Naive thymus-derived CD8-positive, alpha-beta T cell (primary cell): ENCODE results near the gene REX1BD. TPM values are rescaled to one million over a fixed set of nuclear protein-coding genes. Genes with fewer than 3 reads are reported as not detected.

Experiments used
- ATAC-seq, 2 donors: fragments of 150-1000 bp; cut with Tn5 transposase in 1 of 2; sonication (Bioruptor Pico), chemical (Tn5 transposase) in 1 of 2; 1 replicate in 1 of 2; 2 replicates in 1 of 2; pipeline ENCODE4 v1.10.0; 2021; ENCODE audit warnings: mild to moderate bottlenecking in 2 of 2, moderate library complexity in 2 of 2
- POLR2A ChIA-PET: fragments of 350-600 bp; sonication (Branson Sonifier 250); formaldehyde crosslinking; loops from one replicate; lab custom pipeline; 2021; ENCODE audit warnings: antibody characterized with exemption; lab: Charles Lee
- DNase-seq, 10 donors: peaks; one replicate each; pipeline versions ENCODE4 v3.0.0 to v3.0.0-alpha.2; 2020 to 2022
- H3K27ac Mint-ChIP-seq, 10 donors: one replicate each; pipeline ENCODE4 v1.8.0; 2020 to 2022; ENCODE audit warnings: mild to moderate bottlenecking in 10 of 10, mixed read lengths in 10 of 10, moderate library complexity in 4 of 10, inconsistent platforms in 1 of 10
- H3K27me3 Mint-ChIP-seq, 5 donors: one replicate each; pipeline ENCODE4 v1.8.0; 2021 to 2022; ENCODE audit warnings: mixed read lengths in 5 of 5
- H3K36me3 Mint-ChIP-seq, 3 donors: one replicate each; pipeline ENCODE4 v1.8.0; 2020 to 2022; ENCODE audit warnings: mixed read lengths in 3 of 3, mild to moderate bottlenecking in 2 of 3, inconsistent platforms in 1 of 3
- H3K4me1 Mint-ChIP-seq, 4 donors: one replicate each; pipeline ENCODE4 v1.8.0; 2021 to 2022; ENCODE audit warnings: mixed read lengths in 4 of 4
- H3K4me3 Mint-ChIP-seq, 10 donors: one replicate each; pipeline ENCODE4 v1.8.0; 2020 to 2022; ENCODE audit warnings: mild to moderate bottlenecking in 10 of 10, mixed read lengths in 10 of 10, moderate library complexity in 6 of 10, inconsistent platforms in 1 of 10
- H3K9me3 Mint-ChIP-seq, 9 donors: one replicate each; pipeline ENCODE4 v1.8.0; 2020 to 2022; ENCODE audit warnings: mixed read lengths in 9 of 9, mild to moderate bottlenecking in 3 of 9, inconsistent platforms in 1 of 9, moderate library complexity in 1 of 9
- polyA plus RNA-seq, 3 donors: library from polyadenylated mRNA; unstranded; fragments of 300-500 nt; fragmentation: Illumina TruSeq; gene quantifications; one replicate each; pipeline ENCODE4 v1.2.3, GENCODE V29; 2021
- total RNA-seq, 8 experiments: library from RNA in 2 of 8; stranded (reverse) in 2 of 8; gene quantifications; one replicate each; pipeline ENCODE4 v1.2.3 and lab custom pipeline; 2021 to 2026

Gene REX1BD
- total and polyA plus RNA-seq, 5 experiments from 2014 or later, result 138 to 196 (median 165) TPM

GRCh38 chr19:18558202-18558555, 30.4 kb upstream of the REX1BD start:
- Mint-ChIP-seq H3K27me3 (no peaks in the 10 kb centered on the region), H3K9me3 (no peaks in the 10 kb centered on the region), H3K36me3 (peaks cover 0 to 11% (median 0%) of the 10 kb centered on the region in 3 donors), H3K27ac (peak overlapping the region; percentile 89 to 99 (median 95)), H3K4me3 (peak overlapping the region; percentile 80 to 94 (median 90)), H3K4me1 (peaks cover 11 to 30% (median 21%) of the 10 kb centered on the region in 4 donors)
- POLR2A ChIA-PET, result interaction anchor here (0.6 to 4.1 kb wide), 19 partner anchors 9 to 361 kb away, joined by 3 to 52 read pairs (median 6); partner anchors contain the start of genes COPE, DDX49, ELL and FKBP8
- no peak for DNase-seq
- ATAC-seq, result no peak

GRCh38 chr19:18558604-18559003, 30.0 kb upstream of the REX1BD start:
- no peaks in the 10 kb centered on the region for H3K9me3 Mint-ChIP-seq
- no peak for DNase-seq
- no peak for ATAC-seq
- peak overlapping the region; percentile 89 to 99 (median 95) for H3K27ac Mint-ChIP-seq
- peak overlapping the region; percentile 80 to 94 (median 90) for H3K4me3 Mint-ChIP-seq
- peaks cover 11 to 30% (median 21%) of the 10 kb centered on the region in 4 donors for H3K4me1 Mint-ChIP-seq
- H3K27me3 Mint-ChIP-seq, result no peaks in the 10 kb centered on the region
- POLR2A ChIA-PET, result interaction anchor here (0.6 to 4.1 kb wide), 17 partner anchors 8 to 361 kb away, joined by 3 to 52 read pairs (median 6); partner anchors contain the start of genes COPE, DDX49, ELL and FKBP8
- H3K36me3 Mint-ChIP-seq, result peaks cover 0 to 16% (median 0%) of the 10 kb centered on the region in 3 donors

- Mint-ChIP-seq H3K36me3 (peaks cover 0 to 24% (median under 1%) of the 10 kb centered on the region in 3 donors), H3K4me3 (peak overlapping the region; percentile 6 to 94 (median 72)), H3K27me3 (no peaks in the 10 kb centered on the region), H3K4me1 (peaks cover 11 to 30% (median 21%) of the 10 kb centered on the region in 4 donors), H3K27ac (peak overlapping the region in 9 of 10 donors; percentile 37 to 99 (median 95)), H3K9me3 (no peaks in the 10 kb centered on the region)
- ATAC-seq, result no peak
- DNase-seq, result no peak
- POLR2A ChIA-PET, result interaction anchor here (2.6 to 3.9 kb wide), 3 partner anchors 12 to 39 kb away, joined by 40 to 52 read pairs (median 44); partner anchors contain the start of genes ELL, REX1BD and UBA52
Measured at GRCh38 chr19:18559685-18560084, 28.9 kb upstream of the REX1BD start.

- H3K4me3 Mint-ChIP-seq, result no peak overlapping the region
- ATAC-seq (no peak), DNase-seq (no peak)
- H3K4me1 Mint-ChIP-seq, result peaks cover 11 to 30% (median 21%) of the 10 kb centered on the region in 4 donors
- no peaks in the 10 kb centered on the region for H3K9me3 Mint-ChIP-seq
- POLR2A ChIA-PET, result interaction anchor here (0.5 to 0.6 kb wide), 3 partner anchors 9 to 124 kb away, joined by 3 to 6 read pairs (median 3); partner anchors contain the start of genes ISYNA1 and UBA52
- peak overlapping the region in 1 of 10 donors; percentile 11 for H3K27ac Mint-ChIP-seq
- no peaks in the 10 kb centered on the region for H3K27me3 Mint-ChIP-seq
- peaks cover 0 to 43% (median 4%) of the 10 kb centered on the region in 3 donors for H3K36me3 Mint-ChIP-seq
Measured at GRCh38 chr19:18562086-18562485, 26.5 kb upstream of the REX1BD start.

- H3K4me1 Mint-ChIP-seq, result peaks cover 0 to 7% (median 5%) of the 10 kb centered on the region in 4 donors
- no peaks in the 10 kb centered on the region for H3K27me3 Mint-ChIP-seq
- no peak overlapping the region for H3K27ac Mint-ChIP-seq
- H3K36me3 Mint-ChIP-seq, result peaks cover 0 to 64% (median 6%) of the 10 kb centered on the region in 3 donors
- POLR2A ChIA-PET, result interaction anchor here (0.5 to 1.3 kb wide), 3 partner anchors 9 to 24 kb away, joined by 3 to 6 read pairs (median 4); partner anchors contain the start of gene KXD1
- no peak overlapping the region for H3K4me3 Mint-ChIP-seq
- no peaks in the 10 kb centered on the region for H3K9me3 Mint-ChIP-seq
- DNase-seq, result no peak
- ATAC-seq, result no peak
Measured at GRCh38 chr19:18566953-18567352, 21.6 kb upstream of the REX1BD start.

GRCh38 chr19:18568367-18568766, 20.2 kb upstream of the REX1BD start:
- no peak for ATAC-seq
- Mint-ChIP-seq H3K4me1 (peaks cover 10 to 21% (median 16%) of the 10 kb centered on the region in 4 donors), H3K27ac (no peak overlapping the region), H3K27me3 (no peaks in the 10 kb centered on the region), H3K9me3 (no peaks in the 10 kb centered on the region), H3K36me3 (peaks cover 0 to 63% (median 6%) of the 10 kb centered on the region in 3 donors), H3K4me3 (no peak overlapping the region)
- POLR2A ChIA-PET, result interaction anchor here (0.6 kb wide), 1 partner anchor 10 kb away, joined by 6 read pairs; no protein-coding TSS in a partner anchor
- no peak for DNase-seq

- DNase-seq, result peak; percentile 97 to 99 (median 98)
- ATAC-seq, result peak; percentile 92 to 95
- Mint-ChIP-seq H3K27ac (peak within 1 kb of the TSS; percentile 88 to 99 (median 98)), H3K36me3 (peaks cover 0 to 68% (median 11%) of the 10 kb centered on the region in 3 donors), H3K4me3 (peak within 1 kb of the TSS; percentile 86 to 99 (median 95)), H3K27me3 (no peaks in the 10 kb centered on the region), H3K9me3 (no peaks in the 10 kb centered on the region), H3K4me1 (peaks cover 13 to 26% (median 19%) of the 10 kb centered on the region in 4 donors)
- POLR2A ChIA-PET, result interaction anchor here (0.5 to 4.8 kb wide), 21 partner anchors 9 to 1341 kb away, joined by 3 to 107 read pairs (median 4); partner anchors contain the start of genes COPE, DDX49, ELL and FKBP8
Measured at GRCh38 chr19:18571564-18572344, 16.8 kb upstream of the REX1BD start, which contains the start of gene UBA52. UBA52 (plus strand) TSS chr19:18571857; CDS start chr19:18573301, 1,444 bp downstream.

- POLR2A ChIA-PET, result interaction anchor here (4.8 kb wide), 1 partner anchor 13 kb away, joined by 107 read pairs; the partner anchor contains the start of gene REX1BD
- Mint-ChIP-seq H3K4me1 (peaks cover 13 to 26% (median 19%) of the 10 kb centered on the region in 4 donors), H3K27me3 (no peaks in the 10 kb centered on the region), H3K27ac (peak overlapping the region in 6 of 10 donors; percentile 27 to 83 (median 54)), H3K9me3 (no peaks in the 10 kb centered on the region), H3K4me3 (peak overlapping the region in 3 of 10 donors; percentile 47 to 56 (median 55)), H3K36me3 (peaks cover 0 to 59% (median 8%) of the 10 kb centered on the region in 3 donors)
- DNase-seq (no peak), ATAC-seq (no peak)
Measured at GRCh38 chr19:18574691-18575291, 13.8 kb upstream of the REX1BD start.

GRCh38 chr19:18576383-18576782, 12.2 kb upstream of the REX1BD start:
- H3K27me3 Mint-ChIP-seq, result no peaks in the 10 kb centered on the region
- no peak overlapping the region for H3K4me3 Mint-ChIP-seq
- H3K4me1 Mint-ChIP-seq, result peaks cover 12 to 24% (median 18%) of the 10 kb centered on the region in 4 donors
- peaks cover 0 to 58% (median 8%) of the 10 kb centered on the region in 3 donors for H3K36me3 Mint-ChIP-seq
- no peak overlapping the region for H3K27ac Mint-ChIP-seq
- ATAC-seq (no peak), DNase-seq (no peak)
- H3K9me3 Mint-ChIP-seq, result no peaks in the 10 kb centered on the region
- POLR2A ChIA-PET, result interaction anchor here (0.7 to 1.2 kb wide), 2 partner anchors 11 to 344 kb away, joined by 3 to 7 read pairs; no protein-coding TSS in a partner anchor

- H3K27ac Mint-ChIP-seq, result peak overlapping the region in 1 of 10 donors; percentile 65
- no peaks in the 10 kb centered on the region for H3K9me3 Mint-ChIP-seq
Measured at GRCh38 chr19:18577365-18577914, 11.2 kb upstream of the REX1BD start.

GRCh38 chr19:18580311-18580710, 8.3 kb upstream of the REX1BD start:
- ATAC-seq (no peak), DNase-seq (no peak)
- H3K27ac Mint-ChIP-seq, result no peak overlapping the region
- H3K4me3 Mint-ChIP-seq, result no peak overlapping the region
- H3K9me3 Mint-ChIP-seq, result no peaks in the 10 kb centered on the region
- H3K4me1 Mint-ChIP-seq, result peaks cover 0 to 4% (median under 1%) of the 10 kb centered on the region in 4 donors
- POLR2A ChIA-PET, result interaction anchor here (1.0 kb wide), 1 partner anchor 23 kb away, joined by 3 read pairs; the partner anchor contains the start of gene KXD1
- H3K36me3 Mint-ChIP-seq, result peaks cover 0 to 27% (median under 1%) of the 10 kb centered on the region in 3 donors
- H3K27me3 Mint-ChIP-seq, result no peaks in the 10 kb centered on the region

More at GRCh38 chr19:18577365-18577914, 11.2 kb upstream of the REX1BD start:
- H3K4me3 Mint-ChIP-seq, result no peak overlapping the region
- no peak for DNase-seq
- H3K4me1 Mint-ChIP-seq, result peaks cover 8 to 18% (median 12%) of the 10 kb centered on the region in 4 donors
- POLR2A ChIA-PET, result no interaction called here
- ATAC-seq, result no peak
- no peaks in the 10 kb centered on the region for H3K27me3 Mint-ChIP-seq
- H3K36me3 Mint-ChIP-seq, result peaks cover 0 to 54% (median 8%) of the 10 kb centered on the region in 3 donors
